HepG2 (cell line): ENCODE data around the gene UCHL3. TPM values are rescaled to one million over a fixed set of nuclear protein-coding genes. Genes with fewer than 3 reads are reported as not detected.

Experiments
- polyA plus RNA-seq, 8 experiments: library from polyadenylated mRNA; depleted of rRNA in 3 of 8; stranded (reverse) in 7 of 8; unstranded in 1 of 8; fragments of >200 nt; fragmentation: Illumina TruSeq in 4 of 8; extraction: Trizol in 4 of 8; gene quantifications; 2 replicates each; pipeline versions ENCODE4 v1.2.1 to v1.2.3, GENCODE V29; 2011 to 2016; ENCODE audit warnings: low read depth in 4 of 8, missing spikeins in 1 of 8, mixed read lengths in 1 of 8; ENCODE audit not compliant: insufficient read depth in 1 of 8
- total RNA-seq, 5 experiments: library from RNA; depleted of rRNA; stranded (reverse); fragments of >200 nt; fragmentation: Illumina TruSeq; extraction: Trizol; gene quantifications; 2 replicates each; pipeline ENCODE4 v1.2.3, GENCODE V29; 2016; ENCODE audit warnings: low read depth in 1 of 5

UCHL3 gene
- total and polyA plus RNA-seq, 2 of the 13 experiments (the other 11 are each of a cell fraction or from before 2014, with no cell fraction given) = 36.2 to 93.3 TPM

Other genes with a start within 250 kb of the UCHL3 start
- gene TBC1D4, start 67.6 kb upstream of the UCHL3 start, total RNA-seq (2016; rRNA removed; fragmentation: Illumina TruSeq; extraction: Trizol) = 35.9 and 55.4 TPM in 2 replicates
- gene TBC1D4, start 67.6 kb upstream of the UCHL3 start, polyA plus RNA-seq (2011; rRNA removed) = 61.0 and 64.4 TPM in 2 replicates
- 97.0 and 110 TPM in 2 replicates for gene COMMD6, start 11.9 kb upstream of the UCHL3 start, total RNA-seq (2016; rRNA removed; fragmentation: Illumina TruSeq; extraction: Trizol)
- gene COMMD6, start 11.9 kb upstream of the UCHL3 start, polyA plus RNA-seq (2011; rRNA removed) = 163 and 164 TPM in 2 replicates
- 47.7 and 121 TPM in 2 replicates for gene LMO7, start 86.5 kb downstream of the UCHL3 start, total RNA-seq (2016; rRNA removed; fragmentation: Illumina TruSeq; extraction: Trizol)
- gene LMO7, start 86.5 kb downstream of the UCHL3 start, polyA plus RNA-seq (2011; rRNA removed) = 31.4 and 34.0 TPM in 2 replicates